Stimulated activated CD8-positive, alpha-beta memory T cell treated with anti-CD3 and anti-CD28 coated beads, Interleukin-12 subunit alpha, Interleukin-12 subunit beta, amount 100 ng/mL, for 24 hours (primary cell): ENCODE data around the gene CEND1.

Experiments used
- DNase-seq: peaks from one replicate; pipeline ENCODE4 v3.0.0-alpha.2; 2020; ENCODE audit errors: extremely low read depth

The CEND1 gene

DNA sequence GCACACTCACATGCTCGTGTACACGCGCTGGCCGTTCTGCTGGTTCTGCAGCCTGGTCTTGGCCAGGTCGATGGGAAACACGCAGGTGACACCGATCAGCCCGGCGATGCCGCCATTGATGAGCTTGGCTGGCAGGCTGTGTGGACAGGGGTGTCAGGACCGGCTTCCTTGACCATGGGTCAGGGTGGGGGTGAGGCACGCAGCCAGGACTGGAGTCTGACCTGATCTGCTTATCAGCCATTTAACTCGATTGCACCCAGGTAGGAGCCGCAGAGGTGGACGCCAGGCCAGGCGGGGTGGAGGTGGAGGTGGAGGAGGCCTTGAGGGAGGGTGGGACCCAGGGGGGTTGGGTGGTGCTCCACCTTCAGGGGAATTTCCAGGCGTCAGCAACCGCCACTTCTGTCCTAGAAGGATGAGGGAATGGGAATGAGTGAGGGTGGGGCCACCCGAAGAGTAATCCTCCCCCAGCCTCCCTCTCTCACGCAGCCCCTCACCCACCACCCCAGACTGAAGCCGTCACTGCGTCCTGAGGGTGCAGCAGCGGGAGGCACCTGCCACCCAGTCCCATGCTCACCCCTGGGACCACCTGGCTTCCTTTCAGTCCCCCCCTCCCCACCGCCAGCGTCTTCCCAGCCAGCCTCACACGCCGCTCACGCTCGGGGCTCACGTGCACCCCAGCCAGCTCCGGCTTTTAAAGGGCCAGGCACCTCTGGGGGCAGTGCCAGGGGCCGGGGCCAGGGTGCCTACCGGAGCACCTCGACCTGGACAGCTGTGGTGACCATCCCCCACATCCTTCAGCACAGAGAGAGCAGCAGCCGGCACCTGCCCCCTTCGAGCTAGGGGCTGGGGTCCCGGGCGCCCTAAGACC lies 5.1 kb upstream of the CEND1 start:
- no peak for DNase-seq

GRCh38 chr11:794013-794765 lies 4.3 kb upstream of the CEND1 start:
- no peak for DNase-seq

DNA sequence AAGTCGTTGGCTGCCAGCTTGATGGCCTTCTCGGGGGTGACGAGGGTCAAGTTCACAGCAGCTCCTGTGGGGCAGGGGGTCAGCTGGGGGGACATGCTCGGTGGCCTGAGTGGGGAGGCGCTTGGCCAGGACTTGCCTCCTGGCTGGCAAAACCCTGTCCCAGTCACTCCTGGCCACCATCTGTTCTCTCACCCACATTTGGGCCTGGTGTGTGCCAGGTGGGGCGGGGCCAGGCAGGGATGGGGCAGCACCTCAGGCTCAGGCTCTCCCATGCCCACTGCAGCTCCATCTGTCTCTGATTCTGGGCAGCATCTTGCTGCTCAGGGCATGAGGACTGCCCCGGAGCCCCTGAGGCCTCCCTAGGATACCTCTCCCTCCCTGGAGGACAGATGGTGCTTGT lies 3.7 kb upstream of the CEND1 start:
- no peak for DNase-seq

- DNase-seq, result no peak
These were observed 3.0 kb upstream of the CEND1 start for GRCh38 chr11:792873-793272.

DNA sequence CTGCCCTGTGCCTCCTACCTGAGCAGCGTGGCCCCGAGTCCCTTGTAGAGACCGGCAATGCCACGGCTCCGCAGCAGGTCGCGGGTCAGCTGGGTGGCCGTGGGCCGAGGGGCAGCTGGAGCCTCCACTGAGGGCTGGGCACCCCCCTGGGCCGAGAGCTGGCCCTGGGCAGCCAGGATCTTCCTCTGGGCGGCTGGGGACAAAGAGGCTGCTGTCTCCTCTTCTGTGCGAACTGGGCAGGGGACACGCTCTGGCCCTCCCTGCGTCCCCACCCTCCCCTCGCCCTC lies 2.6 kb upstream of the CEND1 start:
- DNase-seq, result no peak

DNA sequence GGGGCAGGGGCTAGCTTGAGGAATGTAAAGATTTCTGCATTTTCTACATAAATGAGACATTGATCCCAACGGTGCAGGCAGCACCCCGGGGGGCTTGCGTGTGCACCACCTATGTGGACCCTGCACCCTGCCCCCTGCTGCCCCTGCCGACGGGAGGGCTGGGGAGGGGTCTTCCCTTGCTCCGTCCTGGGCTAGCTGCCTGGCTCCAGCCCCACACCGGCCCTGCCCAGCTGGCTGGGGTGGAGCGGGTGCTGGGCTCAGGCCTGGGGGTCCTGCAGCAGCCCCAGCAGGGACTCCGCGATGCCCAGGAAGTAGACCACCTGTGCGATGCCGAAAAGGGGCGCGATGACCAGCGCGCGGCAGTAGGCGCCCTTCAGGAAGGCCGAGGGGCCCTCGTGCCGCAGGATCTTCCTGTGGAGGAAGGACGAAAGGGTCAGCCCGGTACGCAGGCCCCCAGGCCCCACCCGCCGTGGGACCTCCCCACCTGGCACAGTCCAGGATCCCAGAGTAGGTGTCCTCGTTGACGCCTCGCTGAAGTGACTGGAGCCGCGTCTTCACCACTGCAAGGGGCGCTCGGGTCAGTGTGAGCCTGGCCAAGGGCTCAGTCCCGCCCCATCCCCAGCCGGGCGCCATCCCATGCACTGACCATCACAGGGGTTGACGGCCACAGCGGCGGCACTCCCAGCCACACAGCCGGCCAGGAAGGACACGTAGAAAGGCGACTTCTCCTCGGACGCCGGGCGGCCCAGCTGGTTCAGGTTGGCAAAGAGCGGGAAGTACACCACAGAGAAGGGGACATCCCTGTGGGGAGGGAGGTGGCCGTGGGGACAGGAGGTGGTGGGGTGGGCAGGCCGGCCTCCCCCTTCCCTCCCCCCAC lies 2.0 kb upstream of the CEND1 start:
- DNase-seq, result no peak

DNA sequence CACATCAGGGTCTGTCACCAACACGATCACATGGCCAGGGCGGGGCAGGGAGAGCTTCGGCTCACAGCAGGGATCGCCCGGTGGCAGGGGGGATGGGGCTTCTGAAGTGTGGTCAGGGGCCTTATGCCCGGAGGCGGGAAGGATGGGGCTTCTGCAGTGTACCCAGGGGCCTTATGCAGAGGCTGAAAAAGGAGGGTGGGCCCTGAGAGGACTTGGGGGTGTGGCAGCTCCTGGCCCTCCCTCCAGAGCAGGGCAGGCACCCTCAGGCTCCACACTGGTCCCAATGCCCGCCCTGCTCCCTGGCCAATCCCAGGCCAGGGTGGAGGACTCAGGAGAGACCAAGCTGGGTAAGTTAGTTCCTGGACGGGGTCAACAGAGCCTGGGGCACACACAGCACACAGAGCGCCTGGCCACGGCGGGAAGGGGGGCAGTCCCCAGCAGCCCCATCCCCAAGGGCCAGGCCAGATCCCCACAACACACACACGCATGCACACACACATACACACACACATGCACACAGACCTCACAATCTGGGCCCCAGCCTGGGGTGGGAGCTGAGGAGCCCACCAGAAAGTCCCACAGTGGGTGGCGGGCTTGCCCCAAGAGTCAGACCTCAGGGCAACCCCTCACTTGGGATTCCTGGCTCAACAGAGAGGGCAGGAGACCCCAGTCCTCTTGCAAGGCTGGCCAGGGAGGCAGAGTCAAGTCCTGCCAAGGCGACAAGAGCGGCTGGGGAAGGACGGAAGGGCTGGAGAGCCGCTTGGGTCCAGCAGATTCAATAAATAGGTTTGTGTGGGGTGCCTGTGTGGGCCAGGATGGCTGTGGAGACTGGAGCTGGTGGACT lies 1.1 kb upstream of the CEND1 start:
- no peak for DNase-seq

- no peak for DNase-seq
These were observed 643 bp downstream of the CEND1 start for GRCh38 chr11:788953-789940.

DNA sequence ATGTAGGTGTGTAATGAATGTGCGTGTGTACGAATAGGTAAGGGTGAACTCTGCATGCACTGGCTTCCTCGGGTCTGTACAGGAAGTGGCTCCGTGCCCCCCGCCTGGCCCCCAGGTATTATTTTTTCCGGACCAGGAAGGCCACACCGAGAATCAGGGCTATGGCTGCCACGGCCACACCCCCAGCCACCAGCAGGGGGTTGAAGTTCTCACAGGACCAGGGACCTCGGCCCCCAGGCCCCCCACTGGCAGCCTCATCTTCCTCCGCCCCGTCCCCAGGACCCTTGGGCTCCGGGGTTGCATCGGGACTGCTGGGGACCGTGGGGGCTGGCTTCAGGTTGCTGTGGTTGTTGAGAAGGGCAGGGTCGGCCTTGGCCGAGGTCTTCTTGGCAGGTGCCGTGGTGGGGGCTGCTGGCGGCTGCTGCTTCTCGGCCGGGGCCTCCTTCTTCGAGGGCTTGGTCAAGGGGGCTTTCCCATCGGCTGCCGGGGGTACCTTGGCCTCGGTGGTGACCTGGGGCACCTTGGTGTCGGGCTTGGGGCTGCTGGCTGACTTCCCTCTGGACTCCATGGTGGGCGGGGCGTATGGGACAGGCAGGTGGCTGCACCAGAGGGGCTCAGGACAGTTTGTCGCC lies 1.8 kb downstream of the CEND1 start:
- no peak for DNase-seq

- DNase-seq, result no peak
These were observed 2.7 kb downstream of the CEND1 start for GRCh38 chr11:787084-787675.

DNA sequence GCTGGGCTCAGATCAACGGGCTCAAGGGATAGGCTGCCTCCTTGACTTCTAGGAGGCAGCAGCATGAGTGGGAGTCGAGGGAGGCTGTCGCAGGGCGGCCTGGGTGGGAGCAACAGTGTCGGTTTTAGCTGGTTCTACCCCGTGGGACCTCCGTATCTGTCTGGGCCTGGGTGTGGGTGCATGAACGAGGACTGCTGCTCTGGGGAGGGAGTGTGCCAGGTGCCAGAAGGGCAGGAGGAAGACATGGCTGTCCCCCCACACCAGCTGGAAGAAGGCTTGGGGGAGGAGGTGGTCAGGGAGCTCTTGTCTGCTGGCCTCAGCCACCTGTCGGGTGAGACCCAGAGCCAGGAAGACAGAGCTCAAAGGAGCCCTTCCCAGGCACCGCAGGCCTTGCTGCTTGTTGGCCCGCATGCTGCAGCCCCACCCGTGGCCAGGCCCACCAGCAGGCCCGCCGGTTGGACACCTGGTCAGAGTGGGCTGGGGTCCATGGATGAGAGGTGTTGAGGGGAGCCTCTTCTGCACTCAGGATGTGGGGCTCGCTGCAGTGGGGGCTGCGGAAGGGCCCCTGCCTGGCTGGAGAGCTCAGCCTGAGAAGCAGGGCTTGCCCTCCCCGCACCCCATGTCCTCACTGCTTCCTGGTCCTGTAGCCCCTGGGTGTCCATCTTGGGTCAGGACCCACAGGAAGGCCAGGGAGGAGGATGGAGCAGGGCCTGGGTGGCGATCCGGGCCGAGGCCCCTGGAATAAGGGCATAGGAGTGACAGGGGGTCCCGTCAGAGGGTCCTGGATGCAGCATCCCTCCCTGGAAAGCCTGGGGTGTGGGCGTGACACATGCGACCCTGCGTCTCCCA lies 3.4 kb downstream of the CEND1 start:
- DNase-seq, result no peak

DNA sequence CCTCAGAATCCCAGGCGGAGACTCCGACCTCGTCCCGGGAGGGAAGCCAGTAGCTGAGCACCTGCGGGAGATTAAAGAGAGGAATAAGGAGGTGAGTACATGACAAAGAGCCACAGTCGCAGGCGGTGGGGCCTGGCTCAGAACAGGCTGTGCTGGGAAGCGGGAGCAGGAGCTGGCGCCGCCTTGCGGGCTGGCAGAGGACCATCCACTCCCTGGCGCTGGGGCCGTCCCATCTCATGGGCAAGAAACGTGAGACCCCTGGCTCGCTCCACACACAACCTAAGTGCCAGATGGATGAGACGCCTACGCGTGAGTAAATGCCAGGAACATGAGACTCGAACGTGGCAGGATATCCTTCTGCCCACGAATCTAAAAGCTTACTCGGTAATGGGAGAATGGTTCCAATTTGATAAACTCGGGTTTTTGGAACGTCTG lies 6.3 kb downstream of the CEND1 start:
- DNase-seq, result no peak

GRCh38 chr11:782264-783174 lies 7.4 kb downstream of the CEND1 start:
- no peak for DNase-seq

DNA sequence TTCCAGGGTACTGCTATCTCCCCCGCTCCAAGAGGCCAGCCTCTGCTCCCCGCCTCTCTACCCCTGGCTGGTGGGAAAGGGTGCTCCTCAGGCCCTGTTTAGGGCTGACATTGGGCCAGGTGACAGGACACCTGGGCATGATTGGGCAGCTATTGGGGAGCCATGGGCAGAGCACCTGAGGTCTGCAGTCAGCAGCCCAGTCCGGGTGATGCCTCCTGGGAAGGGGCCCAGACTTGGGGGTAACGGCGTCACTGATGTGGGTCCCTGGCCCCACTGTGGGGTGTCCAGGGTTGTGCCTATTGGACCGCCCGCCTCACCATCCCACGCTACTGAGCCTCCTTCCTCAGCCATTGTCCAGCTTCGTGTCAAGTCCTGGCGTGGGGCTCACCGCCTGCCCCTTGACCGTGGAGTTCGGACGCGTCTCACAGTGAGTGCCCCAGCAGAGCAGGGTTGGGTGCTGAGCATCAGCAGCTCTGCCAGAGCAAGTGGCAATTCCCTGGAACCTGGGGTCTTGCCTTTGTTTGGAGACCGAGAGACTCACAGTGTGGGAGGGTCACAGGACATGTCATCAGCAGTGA lies 9.8 kb downstream of the CEND1 start:
- no peak for DNase-seq

- no peak for DNase-seq
These were observed 10.6 kb downstream of the CEND1 start for GRCh38 chr11:778976-779954.
